ENCODE measurements around the gene LBH.

LBH gene

DNA sequence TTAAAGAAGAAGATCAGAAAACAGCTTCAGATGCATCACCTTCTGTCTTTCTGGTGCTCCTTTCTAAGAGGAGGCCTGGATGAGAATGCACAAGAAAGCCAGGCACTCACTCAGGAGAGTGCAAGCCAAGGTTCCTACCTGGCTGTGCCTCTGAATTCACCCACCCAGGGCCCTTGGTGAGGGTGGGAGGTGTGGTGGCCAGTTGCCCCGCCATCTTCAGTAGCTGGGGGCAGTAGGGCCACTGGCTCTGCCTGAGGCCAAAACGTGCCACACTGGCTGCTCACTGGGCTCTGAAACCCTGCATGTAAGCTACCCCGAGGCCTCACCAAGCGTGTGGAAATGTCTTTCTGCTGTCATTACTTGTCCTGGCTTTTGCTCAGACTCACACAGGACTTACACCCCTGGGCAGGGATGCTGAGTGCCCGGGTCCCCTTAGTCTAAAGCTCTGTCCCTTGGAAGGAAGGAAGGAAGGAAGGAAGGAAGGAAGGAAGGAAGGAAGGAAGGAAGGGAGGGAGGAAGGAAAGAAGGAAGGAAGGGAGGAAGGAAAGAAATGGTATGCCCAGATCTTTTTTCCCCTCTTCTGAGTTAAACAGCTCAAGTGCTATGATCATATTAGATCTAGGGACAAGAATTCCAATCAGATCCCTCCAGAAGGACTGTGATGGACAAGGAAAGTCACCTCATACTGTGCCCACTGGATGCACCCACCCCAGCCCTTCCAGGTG lies 8.5 kb upstream of the LBH start:
- DNase-seq (ENCODE audit: insufficient read length, low spot score) (no peak), FAIRE-seq (no peak)
- TF ChIP-seq, protein P1, sequence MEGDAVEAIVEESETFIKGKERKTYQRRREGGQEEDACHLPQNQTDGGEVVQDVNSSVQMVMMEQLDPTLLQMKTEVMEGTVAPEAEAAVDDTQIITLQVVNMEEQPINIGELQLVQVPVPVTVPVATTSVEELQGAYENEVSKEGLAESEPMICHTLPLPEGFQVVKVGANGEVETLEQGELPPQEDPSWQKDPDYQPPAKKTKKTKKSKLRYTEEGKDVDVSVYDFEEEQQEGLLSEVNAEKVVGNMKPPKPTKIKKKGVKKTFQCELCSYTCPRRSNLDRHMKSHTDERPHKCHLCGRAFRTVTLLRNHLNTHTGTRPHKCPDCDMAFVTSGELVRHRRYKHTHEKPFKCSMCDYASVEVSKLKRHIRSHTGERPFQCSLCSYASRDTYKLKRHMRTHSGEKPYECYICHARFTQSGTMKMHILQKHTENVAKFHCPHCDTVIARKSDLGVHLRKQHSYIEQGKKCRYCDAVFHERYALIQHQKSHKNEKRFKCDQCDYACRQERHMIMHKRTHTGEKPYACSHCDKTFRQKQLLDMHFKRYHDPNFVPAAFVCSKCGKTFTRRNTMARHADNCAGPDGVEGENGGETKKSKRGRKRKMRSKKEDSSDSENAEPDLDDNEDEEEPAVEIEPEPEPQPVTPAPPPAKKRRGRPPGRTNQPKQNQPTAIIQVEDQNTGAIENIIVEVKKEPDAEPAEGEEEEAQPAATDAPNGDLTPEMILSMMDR (IDR thresholded peaks at IDR 0.05; ENCODE audit: insufficient read depth, missing control alignments) = no peak

DNA sequence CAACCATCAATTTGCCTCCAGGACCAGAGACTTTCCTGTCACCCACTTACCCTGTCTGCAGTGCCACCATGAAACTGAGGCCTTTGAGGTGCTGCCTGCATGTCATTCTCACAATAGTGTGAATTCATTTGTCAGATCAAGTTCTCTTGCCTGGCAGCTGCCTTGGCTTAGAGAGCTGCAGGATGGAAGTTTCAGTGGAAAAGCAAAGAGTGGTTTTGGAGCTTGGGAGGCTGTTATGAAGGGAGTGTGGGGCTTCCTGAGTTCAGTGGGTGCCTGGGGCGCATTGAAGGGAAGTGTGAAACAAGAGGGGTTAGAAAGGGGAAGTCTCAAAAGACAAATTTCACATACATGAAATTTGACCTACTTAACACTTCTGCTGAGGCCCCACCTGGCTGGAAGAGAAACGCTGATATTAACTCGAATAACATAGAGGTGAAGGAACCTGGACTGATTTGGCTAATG lies 7.9 kb upstream of the LBH start:
- TF ChIP-seq, protein P1 (IDR thresholded peaks at IDR 0.05; ENCODE audit: insufficient read depth, missing control alignments) = no peak
- FAIRE-seq (no peak), DNase-seq (ENCODE audit: insufficient read length, low spot score) (no peak)

DNA sequence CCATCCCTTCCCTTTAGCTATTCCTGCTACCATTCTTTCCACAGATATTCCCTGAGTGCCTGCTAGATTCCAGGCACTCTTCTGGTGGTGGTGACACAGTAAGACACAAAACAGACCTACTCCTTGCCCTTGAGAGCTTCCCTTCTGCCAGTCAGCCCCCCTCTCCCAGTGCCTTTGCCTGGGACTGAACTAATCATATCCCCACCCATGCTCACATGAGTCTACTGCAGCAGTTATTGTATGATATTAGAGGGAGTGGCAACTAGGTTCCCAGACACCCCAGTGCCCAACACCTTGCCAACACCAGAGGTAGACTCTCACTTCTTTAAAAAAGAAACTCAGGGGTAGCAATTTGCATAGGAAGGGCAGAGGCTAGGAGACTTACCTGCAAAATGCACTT lies 7.2 kb upstream of the LBH start:
- FAIRE-seq (no peak), DNase-seq (ENCODE audit: insufficient read length, low spot score) (no peak)
- TF ChIP-seq, protein P1 (IDR thresholded peaks at IDR 0.05; ENCODE audit: insufficient read depth, missing control alignments) = no peak

DNA sequence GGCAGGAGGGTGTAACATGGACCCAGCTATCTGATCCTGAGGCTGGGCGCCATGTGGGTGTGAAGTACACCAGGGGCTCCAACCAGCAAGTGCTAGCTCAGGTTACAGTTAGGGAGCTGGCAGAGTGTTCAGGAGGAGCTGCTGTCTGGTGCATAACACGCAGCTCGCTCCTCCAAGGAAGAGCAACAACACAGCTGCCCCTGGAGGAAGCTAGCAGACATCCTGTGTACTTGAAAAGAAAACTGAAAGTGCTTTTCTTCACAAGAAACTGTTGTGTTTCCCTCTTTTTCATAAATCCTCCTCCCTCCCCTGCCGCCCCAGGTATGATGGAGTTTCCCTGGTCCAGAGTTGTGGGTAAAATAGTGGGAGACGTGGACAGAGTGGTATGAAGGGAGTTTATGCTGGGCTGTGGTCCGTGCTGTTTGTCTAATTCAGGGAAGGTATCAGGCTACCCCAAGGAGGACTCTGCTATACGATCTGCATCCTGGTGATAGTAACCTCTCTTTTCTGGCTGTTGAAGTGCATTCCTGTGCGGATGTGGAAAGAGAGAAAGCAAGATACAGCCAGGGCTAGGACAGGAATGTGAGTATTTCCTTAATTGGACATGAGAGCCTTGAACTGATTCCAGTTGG lies 6.1 kb upstream of the LBH start:
- DNase-seq (ENCODE audit: insufficient read length, low spot score) (no peak), FAIRE-seq (no peak)
- TF ChIP-seq, protein P1 (IDR thresholded peaks at IDR 0.05; ENCODE audit: insufficient read depth, missing control alignments) = no peak

DNA sequence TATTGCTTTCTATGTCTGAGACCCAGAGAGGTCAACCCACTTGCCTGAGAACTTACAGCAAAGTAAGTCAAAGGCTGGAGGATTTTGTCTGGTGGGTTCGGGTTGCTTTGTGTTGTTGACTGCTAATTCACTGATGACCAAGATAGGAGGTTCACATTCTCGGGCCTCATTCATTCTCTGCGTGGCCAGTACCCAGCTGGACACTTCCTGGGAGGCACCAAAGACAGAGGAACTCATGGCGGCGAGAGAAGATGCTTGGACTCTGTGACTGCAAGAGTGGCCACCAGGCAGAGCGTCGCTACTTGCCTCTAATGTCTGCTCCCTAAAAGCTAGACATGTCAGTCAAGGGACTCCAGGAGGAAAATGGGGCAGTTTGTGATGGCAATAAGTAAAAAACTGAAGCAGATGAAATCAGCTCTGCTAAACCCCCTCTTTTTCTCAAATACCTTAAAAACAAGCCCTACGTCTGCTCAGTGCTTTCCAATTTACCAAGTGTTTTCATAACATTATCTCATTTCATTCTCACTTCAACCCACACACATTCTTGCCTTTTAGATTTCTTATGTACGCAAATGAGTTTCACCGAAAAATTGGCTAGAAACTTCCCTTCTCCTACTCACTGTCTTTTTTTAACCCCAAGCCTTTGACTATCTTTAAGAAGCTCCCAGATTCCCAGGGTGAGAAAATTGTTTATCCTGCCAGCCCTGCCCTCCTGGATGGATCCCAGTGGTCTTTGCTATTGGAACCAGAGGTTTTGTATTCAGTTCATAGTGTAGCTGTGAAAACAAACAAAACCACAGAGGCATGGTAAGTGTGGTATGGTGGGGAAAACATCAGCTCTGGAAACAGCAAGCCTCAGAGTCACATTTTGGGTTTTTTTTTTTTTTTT lies 4.9 kb upstream of the LBH start:
- FAIRE-seq (no peak), DNase-seq (ENCODE audit: insufficient read length, low spot score) (no peak)

DNA sequence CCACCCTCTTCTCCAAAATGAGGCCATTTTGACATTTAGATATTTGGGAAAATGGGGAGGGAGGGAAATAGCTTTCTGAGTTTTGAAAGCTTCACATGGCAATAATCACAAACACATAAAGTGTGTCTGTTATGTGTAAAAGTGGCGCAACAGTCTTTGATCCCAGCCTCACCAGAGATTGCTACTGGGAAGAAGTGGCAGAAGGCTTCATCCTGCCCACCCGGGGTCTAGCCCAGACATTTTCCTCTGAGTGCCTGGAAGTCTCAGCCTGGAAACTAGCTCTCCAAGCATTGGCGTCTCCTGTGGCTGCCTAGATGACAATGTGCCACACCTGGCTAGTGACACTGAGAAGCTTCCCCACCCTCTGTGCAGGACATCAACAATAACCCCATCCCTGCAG lies 1.7 kb upstream of the LBH start:
- TF ChIP-seq, protein P1 (IDR thresholded peaks at IDR 0.05; ENCODE audit: insufficient read depth, missing control alignments) = no peak
- no peak for DNase-seq (ENCODE audit: insufficient read length, low spot score)
- FAIRE-seq = no peak

More for the DNA sequence above, 4.9 kb upstream of the LBH start:
- TF ChIP-seq, protein P1 (IDR thresholded peaks at IDR 0.05; ENCODE audit: insufficient read depth, missing control alignments) = no peak

Measured in D721Med (cell line).